GM21619 (cell line): ENCODE results near the gene S100A8.

Experiments used
- ATAC-seq: cut with Tn5 transposase; IDR thresholded peaks from one replicate; pipeline ENCODE4 v1.9.1; 2021; ENCODE audit not compliant: unreplicated experiment

S100A8 gene

DNA sequence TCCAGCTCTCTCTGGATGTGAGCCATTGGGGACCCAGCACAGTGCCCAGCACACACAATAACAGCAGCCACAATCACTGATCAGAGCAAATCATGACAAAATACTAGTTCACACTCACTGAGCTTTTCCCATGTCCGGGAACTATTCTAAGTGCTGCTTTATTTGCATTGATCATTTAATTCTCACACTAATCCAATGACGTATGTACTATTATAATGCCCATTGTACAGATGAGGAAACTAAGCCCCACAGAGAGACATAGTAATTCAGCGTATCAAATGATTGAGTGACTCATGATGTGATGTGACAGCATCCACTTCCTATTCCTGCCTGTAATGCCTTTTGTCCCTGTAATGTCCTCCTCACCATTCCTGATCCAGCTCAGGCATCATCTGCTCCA lies 1.9 kb upstream of the S100A8 start:
- no peak for ATAC-seq

DNA sequence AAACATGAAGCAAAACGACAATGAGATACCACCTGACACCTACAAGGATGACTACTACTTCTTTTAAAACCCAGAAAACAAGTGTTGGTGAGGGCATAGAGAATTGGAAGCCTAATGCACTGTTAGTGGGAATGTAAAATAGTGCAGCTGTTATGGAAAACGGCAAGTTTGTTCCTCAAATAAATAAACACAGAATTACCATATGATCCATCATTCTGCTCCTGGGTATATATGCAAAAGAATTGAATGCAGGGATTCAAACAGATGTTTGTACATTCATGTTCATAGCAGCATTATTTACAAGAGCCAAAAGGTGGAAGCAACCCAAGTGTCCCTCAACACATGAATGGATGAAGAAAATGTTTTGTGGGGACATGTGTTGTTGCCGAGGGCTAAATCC lies 1.4 kb upstream of the S100A8 start:
- no peak for ATAC-seq

DNA sequence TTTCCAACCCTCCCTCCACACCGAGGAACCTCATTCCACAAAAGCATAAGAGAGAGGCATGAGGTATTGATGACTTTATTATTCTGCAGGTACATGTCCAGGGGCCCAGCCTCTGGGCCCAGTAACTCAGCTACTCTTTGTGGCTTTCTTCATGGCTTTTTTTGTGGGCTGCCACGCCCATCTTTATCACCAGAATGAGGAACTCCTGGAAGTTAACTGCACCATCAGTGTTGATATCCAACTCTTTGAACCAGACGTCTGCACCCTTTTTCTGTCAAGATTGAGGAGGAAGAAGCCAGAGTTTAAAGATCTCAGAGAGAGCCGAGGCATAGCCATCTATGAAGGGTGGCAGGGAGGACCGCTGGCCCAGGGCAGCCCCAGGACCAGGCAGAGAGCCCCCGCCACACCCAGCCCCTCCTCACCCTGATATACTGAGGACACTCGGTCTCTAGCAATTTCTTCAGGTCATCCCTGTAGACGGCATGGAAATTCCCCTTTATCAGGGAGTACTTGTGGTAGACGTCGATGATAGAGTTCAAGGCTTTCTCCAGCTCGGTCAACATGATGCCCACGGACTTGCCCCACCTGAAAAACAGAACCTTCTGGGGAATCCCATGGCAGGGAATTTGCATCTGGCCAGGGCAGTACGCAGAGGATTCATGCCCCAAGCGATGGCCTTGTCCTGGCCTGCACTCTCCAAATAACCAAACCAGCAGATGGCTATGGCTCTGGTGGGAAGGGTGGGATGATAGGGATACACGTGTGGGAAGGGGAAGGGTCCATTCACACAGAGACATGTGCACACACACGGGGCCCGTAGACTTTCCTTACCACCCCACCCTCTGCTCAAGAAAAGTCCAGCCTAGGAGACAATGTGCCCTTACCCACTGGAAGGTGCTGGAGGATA lies 647 bp downstream of the S100A8 start:
- no peak for ATAC-seq

DNA sequence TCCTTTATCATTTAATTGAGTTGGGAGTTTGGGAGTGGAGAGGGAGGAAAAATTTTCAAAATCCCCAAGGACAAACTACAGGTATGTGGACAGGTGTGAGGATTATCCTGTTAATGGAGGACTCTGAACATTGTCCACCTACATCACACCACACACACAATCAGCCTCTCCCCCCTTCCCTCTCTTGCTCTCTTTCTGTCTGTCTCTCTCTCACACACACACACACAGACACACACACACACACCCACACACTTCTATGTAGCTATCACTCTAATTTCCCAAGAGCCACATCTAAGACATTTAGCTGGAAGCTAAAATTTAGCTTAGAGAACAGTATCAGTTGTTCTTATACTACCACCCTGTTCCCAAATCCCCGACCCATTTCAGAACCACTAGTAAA lies 1.5 kb downstream of the S100A8 start:
- no peak for ATAC-seq

DNA sequence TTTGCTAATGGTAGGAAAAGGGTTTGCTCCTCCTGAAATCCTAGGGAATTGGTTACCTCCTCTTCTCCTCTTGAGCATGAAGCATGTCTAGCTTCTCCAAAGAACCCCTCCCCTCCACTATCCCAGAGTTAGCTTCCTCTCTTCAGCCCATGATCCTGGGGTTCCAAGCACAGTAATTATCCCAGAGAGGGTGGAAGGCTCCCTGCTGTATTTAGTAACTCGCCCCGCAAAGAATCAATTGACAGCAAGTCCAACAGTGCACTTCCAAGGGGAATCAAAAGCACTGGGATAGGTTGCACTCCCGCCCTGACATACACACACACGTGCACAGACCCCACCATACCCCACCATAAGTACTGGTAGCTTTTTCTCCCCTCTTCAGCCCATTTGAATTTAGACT lies 3.1 kb downstream of the S100A8 start:
- ATAC-seq: no peak

DNA sequence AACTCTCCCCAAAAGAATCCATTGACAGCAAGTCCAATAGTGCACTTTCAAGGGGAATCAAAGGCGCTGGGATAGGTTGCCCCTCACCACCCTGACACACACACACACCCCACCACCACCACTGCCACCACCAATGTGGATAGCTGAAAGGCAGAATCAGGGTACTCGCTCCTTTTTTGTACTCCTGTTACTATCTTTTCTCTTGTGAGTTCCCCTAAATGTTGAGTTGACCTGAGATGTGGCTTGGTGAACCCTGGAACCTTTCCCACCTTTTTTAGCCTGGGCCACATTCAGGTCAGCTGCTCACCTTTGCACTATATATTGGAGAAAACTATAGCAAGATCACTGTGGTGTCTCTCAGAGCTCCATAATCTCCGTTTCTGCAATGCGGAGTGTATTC lies 3.9 kb downstream of the S100A8 start:
- ATAC-seq: no peak

DNA sequence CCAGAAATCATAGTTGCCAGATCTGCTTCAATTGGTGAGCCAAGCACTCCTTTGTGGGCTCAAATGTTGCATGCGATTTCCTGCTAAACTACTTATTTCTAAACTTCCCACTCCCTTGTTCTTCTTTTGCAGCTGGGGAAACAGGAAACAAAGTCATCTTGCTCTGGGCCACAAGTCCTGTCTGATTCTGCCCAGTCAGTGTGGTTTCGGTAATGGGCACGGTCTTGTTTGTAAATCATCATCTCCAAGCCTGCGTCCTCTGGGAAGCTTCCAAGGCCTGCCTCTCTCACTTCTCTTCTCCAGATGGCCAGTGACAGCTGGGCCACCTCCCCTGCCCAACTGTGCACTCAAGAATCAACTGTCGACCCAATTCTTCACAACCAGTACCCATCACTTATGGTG lies 4.4 kb downstream of the S100A8 start:
- no peak for ATAC-seq

DNA sequence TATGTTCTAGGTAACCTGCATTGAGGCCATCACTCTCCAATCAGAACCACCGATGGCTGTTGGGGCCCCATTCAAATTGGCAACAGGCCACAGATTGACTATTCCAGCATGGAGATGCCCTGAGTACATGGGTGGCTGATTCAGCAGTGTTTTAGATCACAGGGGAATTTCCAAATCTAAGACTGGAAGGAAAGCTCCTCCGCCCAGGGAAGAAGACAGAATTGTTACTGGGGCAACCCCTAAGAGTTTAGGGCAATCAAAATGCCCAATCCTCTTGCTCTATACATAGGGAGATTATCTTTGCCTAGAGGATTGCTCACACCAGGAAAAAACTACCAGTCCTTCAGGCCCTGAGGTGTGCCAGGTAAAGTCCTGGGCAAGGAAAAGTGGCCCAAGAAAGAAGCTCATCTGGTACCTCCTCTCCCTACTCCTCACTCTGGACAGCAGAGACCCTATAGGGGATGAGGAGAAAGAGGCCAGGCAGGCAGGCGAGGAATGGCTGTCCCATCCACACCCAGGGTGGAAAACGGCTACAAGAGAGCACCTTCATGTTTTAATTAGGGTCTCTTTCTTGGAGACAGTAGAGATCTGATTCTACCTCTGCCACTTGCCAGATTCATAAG lies 5.8 kb downstream of the S100A8 start:
- no peak for ATAC-seq

- no peak for ATAC-seq
Measured at GRCh38 chr1:153380711-153381110, 10.2 kb downstream of the S100A8 start.

GRCh38 chr1:153379591-153379990 lies 11.3 kb downstream of the S100A8 start:
- no peak for ATAC-seq

DNA sequence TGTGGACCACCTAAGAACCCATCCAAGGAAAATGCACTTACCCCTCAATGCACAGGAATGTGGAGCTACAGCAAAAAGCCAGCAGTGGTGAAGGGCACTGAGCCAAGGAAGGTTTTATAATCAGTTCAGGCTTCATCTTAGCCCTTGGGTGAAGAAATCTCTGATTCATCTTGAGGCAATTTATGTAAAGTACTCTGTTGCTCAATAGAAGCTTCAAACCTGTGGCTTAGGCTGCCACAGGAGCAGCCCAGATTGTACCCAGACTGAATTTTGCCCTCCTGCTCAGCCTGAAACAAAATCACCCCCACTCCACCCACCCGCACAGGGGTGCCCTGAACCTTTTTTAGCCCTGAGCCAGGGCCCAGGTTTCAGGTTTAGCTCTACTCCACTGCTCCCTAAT lies 15.4 kb downstream of the S100A8 start, which contains the start of gene S100A12:
S100A12 (minus strand) TSS at position 111 of the 400 bp plus-strand sequence. CDS start 1,029 bp downstream, outside the sequence.
- no peak for ATAC-seq

DNA sequence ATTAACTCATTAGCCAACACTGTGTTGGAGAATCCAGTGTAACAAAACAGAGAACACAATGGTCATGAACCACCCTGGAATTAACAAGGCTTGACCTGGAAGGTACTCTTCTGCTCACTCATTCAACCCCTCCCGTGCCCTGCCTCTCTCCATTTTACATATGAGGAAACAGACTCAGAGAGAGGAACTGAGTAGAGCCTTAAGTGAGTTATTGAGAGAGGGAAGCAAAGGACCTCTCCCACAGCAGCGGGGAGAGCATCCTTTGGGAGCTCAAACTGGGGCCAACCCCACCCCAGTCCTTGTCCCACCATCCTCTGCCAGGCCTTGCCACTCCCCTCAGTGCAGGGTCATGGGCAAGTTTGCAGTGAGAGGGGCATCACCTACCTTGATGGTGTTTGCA lies 16.8 kb downstream of the S100A8 start:
- ATAC-seq: no peak

DNA sequence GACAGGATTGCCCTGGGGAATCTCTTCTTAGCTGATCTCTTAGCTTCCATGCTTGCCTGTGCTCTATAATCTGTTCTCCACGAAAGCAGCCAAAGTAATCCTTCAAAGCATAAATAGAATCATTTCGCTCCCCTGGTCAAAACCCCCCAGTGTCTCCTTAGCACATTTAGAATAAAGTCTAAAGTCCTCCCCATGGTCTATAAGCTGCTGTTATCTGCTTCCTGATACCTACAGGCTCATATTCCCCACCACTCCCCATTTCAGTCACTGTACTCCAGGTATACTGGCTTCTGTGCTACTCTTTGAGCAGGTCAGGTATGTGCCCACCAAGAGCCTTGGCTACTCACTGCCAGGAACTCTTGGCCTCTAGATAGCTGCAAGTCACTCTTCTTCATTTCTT lies 18.3 kb downstream of the S100A8 start:
- no peak for ATAC-seq

- ATAC-seq: no peak
Measured at GRCh38 chr1:153371231-153371630, 19.6 kb downstream of the S100A8 start.

GRCh38 chr1:153370146-153370545 lies 20.7 kb downstream of the S100A8 start:
- no peak for ATAC-seq

GRCh38 chr1:153368495-153368894 lies 22.4 kb downstream of the S100A8 start:
- ATAC-seq: no peak

DNA sequence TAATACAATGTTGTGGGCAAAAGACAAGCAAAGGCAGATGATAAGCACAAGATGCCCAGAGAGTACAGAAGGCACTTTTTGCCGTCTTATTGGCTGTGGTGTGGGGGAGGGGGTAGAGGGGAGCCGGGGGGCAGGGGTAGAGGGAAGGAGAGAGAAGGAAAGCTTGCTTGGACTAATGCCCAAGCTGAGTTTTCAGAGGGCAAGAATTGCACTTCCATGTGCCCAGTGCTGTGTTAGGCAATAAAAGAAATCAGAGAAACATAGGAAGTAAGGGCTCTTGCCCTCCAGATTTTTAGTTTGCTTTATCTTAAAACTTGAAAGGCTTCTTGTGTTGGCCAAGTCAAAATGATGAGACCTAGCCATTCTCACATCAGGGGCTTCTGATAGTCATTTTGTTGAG lies 23.8 kb downstream of the S100A8 start:
- no peak for ATAC-seq

DNA sequence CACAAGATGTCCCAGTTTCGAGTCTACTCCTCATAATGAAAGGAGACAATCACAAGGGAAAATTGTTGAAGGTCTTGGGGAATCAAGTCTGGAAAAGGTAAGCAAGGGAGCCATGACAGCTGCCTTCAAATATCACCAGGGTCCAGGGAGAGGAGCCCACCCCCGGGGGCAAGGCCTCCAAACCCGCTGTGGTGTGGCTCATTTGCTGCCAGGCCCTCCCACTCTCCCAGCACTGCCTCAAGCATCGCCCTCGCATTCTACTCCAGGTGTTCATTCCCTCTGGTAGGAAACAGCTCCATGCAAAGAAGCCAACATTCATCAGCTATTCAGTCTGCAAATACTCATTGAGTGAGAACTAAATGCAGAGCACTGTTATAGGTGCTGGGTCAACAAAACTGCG lies 24.6 kb downstream of the S100A8 start:
- ATAC-seq: no peak

DNA sequence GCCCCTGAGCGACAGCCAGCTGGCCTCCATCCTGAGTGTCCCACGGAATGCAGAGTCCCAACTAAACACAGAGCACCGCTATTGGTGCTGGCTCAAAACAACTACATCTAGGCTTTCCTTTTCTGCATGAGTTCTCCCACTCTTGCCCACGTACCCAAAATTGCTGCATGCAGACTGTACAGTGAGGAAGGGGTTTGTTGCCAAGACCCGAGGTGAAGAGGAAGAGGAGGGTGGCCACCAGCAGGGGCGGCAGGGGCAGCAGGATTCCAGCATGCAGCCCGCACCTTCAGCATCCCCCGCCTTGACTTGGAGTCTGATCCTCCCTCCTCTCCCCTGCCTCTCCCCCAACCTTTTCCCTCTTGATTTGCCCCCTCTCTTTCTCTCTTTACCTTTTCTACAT lies 25.2 kb downstream of the S100A8 start:
- ATAC-seq: no peak

- no peak for ATAC-seq
Measured at GRCh38 chr1:153364766-153365666, 25.9 kb downstream of the S100A8 start.

DNA sequence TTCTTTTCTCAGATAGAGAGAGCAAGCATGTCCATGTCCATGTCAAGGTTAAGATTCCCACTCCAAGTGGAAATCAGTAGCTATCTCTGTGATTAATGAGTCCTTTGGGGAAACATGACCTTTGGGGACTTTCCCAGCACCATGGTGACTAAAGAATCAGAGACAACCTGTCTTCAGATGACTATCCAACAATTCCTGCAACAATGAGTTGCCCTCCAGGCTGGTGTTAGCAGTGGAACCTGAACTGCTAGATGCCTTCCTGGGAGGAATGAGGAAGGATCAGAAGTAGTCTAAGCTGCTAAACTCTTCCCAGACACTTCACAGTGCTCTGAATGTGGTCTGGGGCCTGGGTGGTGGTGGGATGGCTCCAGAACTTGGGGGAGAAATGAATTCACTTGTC lies 26.7 kb downstream of the S100A8 start:
- no peak for ATAC-seq
